ENCODE data around the gene CEP128.

Gene CEP128

DNA sequence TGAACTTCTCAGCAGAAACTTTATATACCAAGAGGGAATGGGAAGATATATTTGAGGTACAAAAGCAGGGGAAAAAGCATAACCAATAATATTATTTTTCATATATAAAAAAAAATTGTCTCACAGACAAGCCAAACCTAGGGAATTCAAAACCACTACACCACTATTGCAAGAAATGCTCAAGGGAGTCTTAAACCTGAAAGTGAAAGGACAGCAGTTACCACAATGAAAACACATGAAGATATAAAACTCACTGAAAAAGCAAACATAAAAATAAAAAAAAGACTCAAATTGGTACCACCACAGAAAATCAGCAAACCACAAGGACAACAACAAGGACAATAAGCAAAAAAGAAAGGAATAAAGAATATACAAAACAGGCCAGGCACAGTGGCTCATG, 131.9 kb downstream of the CEP128 start:
- FAIRE-seq (no peak), DNase-seq (ENCODE audit: insufficient read length, low spot score) (no peak)
- TF ChIP-seq POU2F2 (IDR thresholded peaks at IDR 0.05; ENCODE audit: low read depth, low read length) (no peak), TAF1 (IDR thresholded peaks at IDR 0.05; ENCODE audit: low read depth, low read length) (no peak)

- FAIRE-seq (no peak), DNase-seq (ENCODE audit: insufficient read length, low spot score) (no peak)
- TF ChIP-seq PAX5 (IDR thresholded peaks at IDR 0.05; ENCODE audit: insufficient read depth, low read length, severe bottlenecking) (no peak), POLR2AphosphoS5 (IDR thresholded peaks at IDR 0.05; ENCODE audit: low read depth, low read length) (no peak), SPI1 (IDR thresholded peaks at IDR 0.05; ENCODE audit: low read depth, low read length) (no peak), TAF1 (IDR thresholded peaks at IDR 0.05; ENCODE audit: low read depth, low read length) (no peak), POU2F2 (IDR thresholded peaks at IDR 0.05; ENCODE audit: low read depth, low read length) (no peak), POLR2A (IDR thresholded peaks at IDR 0.05; ENCODE audit: low read depth, low read length) (no peak)
These were observed 136.4 kb downstream of the CEP128 start for GRCh38 chr14:80805136-80805535.

- TF ChIP-seq POLR2AphosphoS5 (IDR thresholded peaks at IDR 0.05; ENCODE audit: low read depth, low read length) (no peak), SPI1 (IDR thresholded peaks at IDR 0.05; ENCODE audit: low read depth, low read length) (no peak), TAF1 (IDR thresholded peaks at IDR 0.05; ENCODE audit: low read depth, low read length) (no peak), PAX5 (IDR thresholded peaks at IDR 0.05; ENCODE audit: insufficient read depth, low read length, severe bottlenecking) (no peak), POU2F2 (IDR thresholded peaks at IDR 0.05; ENCODE audit: low read depth, low read length) (no peak), POLR2A (IDR thresholded peaks at IDR 0.05; ENCODE audit: low read depth, low read length) (no peak)
These were observed 142.7 kb downstream of the CEP128 start for GRCh38 chr14:80798878-80799277.

DNA sequence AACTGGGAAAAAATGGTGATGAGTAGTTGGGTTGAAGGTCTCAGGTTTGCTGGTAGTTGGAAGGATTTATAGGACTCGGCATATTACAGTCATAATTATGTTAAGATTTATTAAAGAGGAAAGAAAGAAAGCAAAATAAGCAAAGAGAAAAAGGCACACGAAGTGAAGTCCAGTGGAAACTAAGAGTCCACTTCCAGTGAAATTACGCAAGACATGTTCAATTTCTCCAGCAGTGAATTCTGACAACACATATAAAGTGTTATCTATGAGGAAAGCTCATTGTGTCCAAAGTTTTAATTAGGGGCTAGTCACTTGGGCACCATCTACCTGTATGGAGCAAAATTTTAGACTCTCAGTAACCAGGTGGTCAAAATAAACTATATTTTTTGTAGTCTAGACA, 143.3 kb downstream of the CEP128 start:
- DNase-seq (ENCODE audit: insufficient read length, low spot score) (no peak), FAIRE-seq (no peak)
- TF ChIP-seq POLR2A (IDR thresholded peaks at IDR 0.05; ENCODE audit: low read depth, low read length): no peak
- no peak for TF ChIP-seq POU2F2 (IDR thresholded peaks at IDR 0.05; ENCODE audit: low read depth, low read length)

More at GRCh38 chr14:80798878-80799277, 142.7 kb downstream of the CEP128 start:
- FAIRE-seq: no peak
- DNase-seq (ENCODE audit: insufficient read length, low spot score): no peak

DNA sequence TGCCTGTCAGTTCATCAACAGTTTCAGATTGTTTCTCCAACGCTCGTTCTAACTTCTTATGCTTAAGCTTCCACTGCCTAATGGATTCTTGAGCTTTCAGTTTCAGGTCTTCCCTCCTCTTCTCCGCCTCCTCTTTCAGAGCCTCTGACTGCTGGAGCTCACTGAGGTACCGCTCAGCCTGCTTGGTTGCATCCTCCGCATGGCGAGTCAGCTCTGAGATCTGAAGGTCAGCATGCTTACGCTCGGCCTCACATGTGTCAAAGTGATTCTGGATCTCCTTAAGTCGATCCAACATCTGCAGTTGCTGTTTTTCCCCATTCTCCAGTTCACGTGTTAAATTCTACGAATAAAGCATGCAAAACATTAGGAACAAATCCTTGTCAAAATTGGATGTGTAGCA, 148.8 kb downstream of the CEP128 start:
- FAIRE-seq: no peak
- TF ChIP-seq SPI1 (IDR thresholded peaks at IDR 0.05; ENCODE audit: low read depth, low read length): no peak
- TF ChIP-seq PAX5 (IDR thresholded peaks at IDR 0.05; ENCODE audit: insufficient read depth, low read length, severe bottlenecking): no peak
- no peak for TF ChIP-seq POU2F2 (IDR thresholded peaks at IDR 0.05; ENCODE audit: low read depth, low read length)
- no peak for TF ChIP-seq POLR2AphosphoS5 (IDR thresholded peaks at IDR 0.05; ENCODE audit: low read depth, low read length)
- no peak for TF ChIP-seq TAF1 (IDR thresholded peaks at IDR 0.05; ENCODE audit: low read depth, low read length)
- TF ChIP-seq POLR2A (IDR thresholded peaks at IDR 0.05; ENCODE audit: low read depth, low read length): no peak
- DNase-seq (ENCODE audit: insufficient read length, low spot score): no peak

- TF ChIP-seq SPI1 (IDR thresholded peaks at IDR 0.05; ENCODE audit: low read depth, low read length) (no peak), POLR2AphosphoS5 (IDR thresholded peaks at IDR 0.05; ENCODE audit: low read depth, low read length) (no peak), TAF1 (IDR thresholded peaks at IDR 0.05; ENCODE audit: low read depth, low read length) (no peak)
- FAIRE-seq (no peak), DNase-seq (ENCODE audit: insufficient read length, low spot score) (no peak)
These were observed 153.7 kb downstream of the CEP128 start for GRCh38 chr14:80787876-80788275.

DNA sequence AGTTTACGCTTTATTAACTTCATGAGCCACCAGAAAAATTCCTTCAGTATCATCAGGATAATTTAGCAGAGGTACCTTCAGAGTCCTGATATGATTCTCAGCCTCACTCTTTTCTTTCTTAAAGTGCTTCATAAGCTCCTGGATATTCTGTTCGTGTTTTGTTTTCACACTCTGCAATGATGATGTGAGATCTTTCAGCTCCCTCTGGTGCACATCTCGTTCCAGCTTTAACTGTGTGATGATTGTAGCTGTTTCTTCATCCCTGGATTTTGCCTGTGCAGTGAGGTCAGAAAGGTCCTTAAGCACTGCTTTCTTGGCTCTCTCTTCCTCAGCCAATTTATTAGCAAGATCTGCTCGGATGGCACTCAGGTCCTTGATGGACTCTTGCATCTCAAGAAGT, 156.7 kb downstream of the CEP128 start:
- no peak for TF ChIP-seq POLR2A (IDR thresholded peaks at IDR 0.05; ENCODE audit: low read depth, low read length)
- no peak for TF ChIP-seq TAF1 (IDR thresholded peaks at IDR 0.05; ENCODE audit: low read depth, low read length)
- no peak for TF ChIP-seq PAX5 (IDR thresholded peaks at IDR 0.05; ENCODE audit: insufficient read depth, low read length, severe bottlenecking)
- TF ChIP-seq SPI1 (IDR thresholded peaks at IDR 0.05; ENCODE audit: low read depth, low read length): no peak
- no peak for TF ChIP-seq POU2F2 (IDR thresholded peaks at IDR 0.05; ENCODE audit: low read depth, low read length)
- no peak for TF ChIP-seq POLR2AphosphoS5 (IDR thresholded peaks at IDR 0.05; ENCODE audit: low read depth, low read length)
- FAIRE-seq (no peak), DNase-seq (ENCODE audit: insufficient read length, low spot score) (no peak)

GRCh38 chr14:80781972-80782367, 159.6 kb downstream of the CEP128 start:
- no peak for DNase-seq (ENCODE audit: insufficient read length, low spot score)
- peak; percentile 58 for FAIRE-seq

GRCh38 chr14:80780500-80780899, 161.0 kb downstream of the CEP128 start:
- FAIRE-seq (no peak), DNase-seq (ENCODE audit: insufficient read length, low spot score) (no peak)
- TF ChIP-seq SPI1 (IDR thresholded peaks at IDR 0.05; ENCODE audit: low read depth, low read length) (no peak), TAF1 (IDR thresholded peaks at IDR 0.05; ENCODE audit: low read depth, low read length) (no peak), PAX5 (IDR thresholded peaks at IDR 0.05; ENCODE audit: insufficient read depth, low read length, severe bottlenecking) (no peak), POU2F2 (IDR thresholded peaks at IDR 0.05; ENCODE audit: low read depth, low read length) (no peak), POLR2AphosphoS5 (IDR thresholded peaks at IDR 0.05; ENCODE audit: low read depth, low read length) (no peak)

More at GRCh38 chr14:80781972-80782367, 159.6 kb downstream of the CEP128 start:
- TF ChIP-seq POLR2AphosphoS5 (IDR thresholded peaks at IDR 0.05; ENCODE audit: low read depth, low read length): no peak
- no peak for TF ChIP-seq TAF1 (IDR thresholded peaks at IDR 0.05; ENCODE audit: low read depth, low read length)
- no peak for TF ChIP-seq POLR2A (IDR thresholded peaks at IDR 0.05; ENCODE audit: low read depth, low read length)
- no peak for TF ChIP-seq PAX5 (IDR thresholded peaks at IDR 0.05; ENCODE audit: insufficient read depth, low read length, severe bottlenecking)
- no peak for TF ChIP-seq POU2F2 (IDR thresholded peaks at IDR 0.05; ENCODE audit: low read depth, low read length)
- no peak for TF ChIP-seq SPI1 (IDR thresholded peaks at IDR 0.05; ENCODE audit: low read depth, low read length)

DNA sequence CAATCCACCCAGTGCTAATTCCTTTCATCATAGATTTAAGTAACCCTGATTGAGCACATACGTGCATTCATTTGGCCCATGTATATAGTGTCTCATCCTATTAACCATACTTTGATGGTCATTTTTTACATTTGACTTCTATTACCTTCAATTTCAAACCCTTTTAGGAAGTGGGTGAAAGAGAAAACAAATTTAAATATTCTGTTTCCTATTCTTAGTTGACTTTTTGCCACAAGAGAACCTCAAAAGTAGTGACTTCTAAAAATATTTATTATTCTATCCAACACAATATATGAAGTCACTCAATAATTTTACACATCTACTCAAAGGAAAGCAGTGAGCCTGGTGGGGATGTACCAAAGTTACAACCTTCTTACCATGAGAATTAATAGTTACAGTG, 164.9 kb downstream of the CEP128 start:
- TF ChIP-seq SPI1 (IDR thresholded peaks at IDR 0.05; ENCODE audit: low read depth, low read length): no peak
- TF ChIP-seq TAF1 (IDR thresholded peaks at IDR 0.05; ENCODE audit: low read depth, low read length): no peak
- no peak for TF ChIP-seq POLR2A (IDR thresholded peaks at IDR 0.05; ENCODE audit: low read depth, low read length)
- no peak for TF ChIP-seq POLR2AphosphoS5 (IDR thresholded peaks at IDR 0.05; ENCODE audit: low read depth, low read length)
- TF ChIP-seq PAX5 (IDR thresholded peaks at IDR 0.05; ENCODE audit: insufficient read depth, low read length, severe bottlenecking): no peak
- no peak for TF ChIP-seq POU2F2 (IDR thresholded peaks at IDR 0.05; ENCODE audit: low read depth, low read length)
- DNase-seq (ENCODE audit: insufficient read length, low spot score): no peak
- no peak for FAIRE-seq
